Measurements from ENCODE around the gene CNTNAP2.
"Not testable (repeated sequence)": the region's sequence is repeated elsewhere in the genome, so short reads cannot be mapped to it uniquely, and the experiment has no call there.

CNTNAP2 gene

DNA sequence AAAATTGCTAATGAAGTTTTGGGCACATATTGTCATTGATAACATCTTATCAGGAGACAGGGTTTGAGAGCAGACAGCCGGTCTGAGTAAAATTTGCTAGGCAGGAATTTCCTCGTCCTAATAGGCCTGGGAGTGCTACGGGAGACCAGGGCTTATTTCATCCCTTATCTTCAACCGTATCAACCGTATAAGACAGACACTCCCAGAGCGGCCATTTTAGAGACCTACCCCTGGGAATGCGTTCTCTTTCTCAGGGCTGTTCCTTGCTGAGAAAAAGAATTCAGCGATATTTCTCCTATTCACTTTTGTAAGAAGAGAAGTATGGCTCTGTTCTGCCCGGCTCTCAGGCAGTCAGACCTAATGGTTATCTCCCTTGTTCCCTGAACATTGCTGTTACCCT lies 74.8 kb downstream of the CNTNAP2 start:
- not testable (repeated sequence) for H3K23ac ChIP-seq (ENCODE audit: low read length); H3K36me3 ChIP-seq (ENCODE audit: control insufficient read depth in 1 of 2, insufficient read depth in 2 of 2, low read length in 2 of 2); H3K79me2 ChIP-seq (ENCODE audit: control insufficient read depth, insufficient read depth, low read length, poor library complexity); H3K4me3 ChIP-seq (ENCODE audit: low read depth, low read length); H3K9me3 ChIP-seq (ENCODE audit: insufficient read depth, low read depth, low read length); H4K8ac ChIP-seq (ENCODE audit: low read depth, low read length); H4K12ac ChIP-seq (ENCODE audit: low read depth, low read length); H3K4me2 ChIP-seq (ENCODE audit: low read length); H2AK5ac ChIP-seq (ENCODE audit: low read length); DNase-seq; H4K91ac ChIP-seq (ENCODE audit: low read depth, low read length); H3K27me3 ChIP-seq (ENCODE audit: insufficient read depth, low read length); H3K4ac ChIP-seq (ENCODE audit: low read depth, low read length); H2AFZ ChIP-seq (ENCODE audit: insufficient read depth, low read length, poor library complexity); H2BK120ac ChIP-seq (ENCODE audit: insufficient read depth, low read length, poor library complexity); H3K18ac ChIP-seq (ENCODE audit: low read length); H3K9ac ChIP-seq (ENCODE audit: low read length); H3K27ac ChIP-seq (ENCODE audit: low read depth, low read length); H2BK5ac ChIP-seq (ENCODE audit: low read depth, low read length, poor library complexity); H3K4me1 ChIP-seq (ENCODE audit: control insufficient read depth in 1 of 2, insufficient read depth in 2 of 2, low read length in 2 of 2); H3K14ac ChIP-seq (ENCODE audit: low read length); H2BK12ac ChIP-seq (ENCODE audit: low read length); H3K79me1 ChIP-seq (ENCODE audit: low read length)
- no CpG with 5 or more reads among the region's 9 CpGs for WGBS (ENCODE audit: extremely low coverage, insufficient coverage, insufficient read length)

DNA sequence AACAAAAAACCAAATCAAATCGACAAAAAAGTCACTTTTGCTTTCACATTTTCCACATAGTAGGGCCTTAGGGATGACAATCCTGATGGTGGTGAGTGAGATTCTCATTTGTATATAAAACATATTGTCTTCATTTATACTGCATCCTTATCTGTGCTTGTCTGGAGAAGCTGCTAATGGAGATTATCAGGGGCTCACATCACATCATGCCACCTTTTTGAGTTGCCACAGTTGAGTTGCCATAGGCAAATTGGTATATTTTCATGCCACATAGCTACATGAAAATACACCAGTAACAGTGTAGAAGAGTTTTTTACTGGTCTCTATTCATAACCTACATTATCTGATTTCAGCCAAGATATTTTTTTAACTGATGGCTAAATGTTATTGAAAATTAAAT lies 85.3 kb downstream of the CNTNAP2 start:
- no peak overlapping the region for H4K12ac ChIP-seq (ENCODE audit: low read depth, low read length)
- no peak overlapping the region for H3K4me3 ChIP-seq (ENCODE audit: low read depth, low read length)
- WGBS (ENCODE audit: extremely low coverage, insufficient coverage, insufficient read length) = no CpG with 5 or more reads among the region's 1 CpG
- H3K9me3 ChIP-seq (ENCODE audit: insufficient read depth, low read depth, low read length) = no peaks in the 10 kb centered on the region
- H3K27me3 ChIP-seq (ENCODE audit: insufficient read depth, low read length) = no peaks in the 10 kb centered on the region
- no peak for DNase-seq
- H3K18ac ChIP-seq (ENCODE audit: low read length) = no peak overlapping the region
- no peak overlapping the region for H2BK120ac ChIP-seq (ENCODE audit: insufficient read depth, low read length, poor library complexity)
- H3K36me3 ChIP-seq (ENCODE audit: control insufficient read depth in 1 of 2, insufficient read depth in 2 of 2, low read length in 2 of 2) = no peaks in the 10 kb centered on the region
- no peak overlapping the region for H2BK12ac ChIP-seq (ENCODE audit: low read length)
- H3K79me1 ChIP-seq (ENCODE audit: low read length) = no peaks in the 10 kb centered on the region
- H2BK5ac ChIP-seq (ENCODE audit: low read depth, low read length, poor library complexity) = no peak overlapping the region
- H3K4me2 ChIP-seq (ENCODE audit: low read length) = no peak overlapping the region
- no peaks in the 10 kb centered on the region for H3K79me2 ChIP-seq (ENCODE audit: control insufficient read depth, insufficient read depth, low read length, poor library complexity)
- no peak overlapping the region for H3K4ac ChIP-seq (ENCODE audit: low read depth, low read length)
- H4K91ac ChIP-seq (ENCODE audit: low read depth, low read length) = no peak overlapping the region
- no peak overlapping the region for H3K27ac ChIP-seq (ENCODE audit: low read depth, low read length)
- no peak overlapping the region for H4K8ac ChIP-seq (ENCODE audit: low read depth, low read length)
- no peak overlapping the region for H3K14ac ChIP-seq (ENCODE audit: low read length)
- H2AFZ ChIP-seq (ENCODE audit: insufficient read depth, low read length, poor library complexity) = no peak overlapping the region
- no peak overlapping the region for H3K23ac ChIP-seq (ENCODE audit: low read length)
- no peaks in the 10 kb centered on the region for H3K4me1 ChIP-seq (ENCODE audit: control insufficient read depth in 1 of 2, insufficient read depth in 2 of 2, low read length in 2 of 2)
- H2AK5ac ChIP-seq (ENCODE audit: low read length) = no peak overlapping the region
- no peak overlapping the region for H3K9ac ChIP-seq (ENCODE audit: low read length)

DNA sequence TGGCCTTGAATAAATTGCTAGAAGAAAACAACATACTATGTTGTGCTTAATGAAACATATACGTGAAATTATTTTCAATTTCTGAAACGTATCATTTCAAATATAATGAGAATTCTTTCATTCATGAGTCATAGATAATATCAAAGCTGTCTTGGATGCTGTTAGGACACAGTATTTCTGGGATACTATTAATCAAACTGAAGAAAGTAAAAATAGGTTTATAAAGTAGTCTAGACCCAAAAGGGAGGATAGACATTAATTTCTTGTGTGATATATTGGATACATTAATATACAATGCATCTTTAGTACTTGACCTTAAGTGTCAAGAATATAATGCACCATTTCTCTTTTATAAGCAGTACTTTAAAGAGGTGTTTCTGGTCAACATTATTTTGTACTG lies 89.7 kb downstream of the CNTNAP2 start:
- H3K4me2 ChIP-seq (ENCODE audit: low read length) = no peak overlapping the region
- WGBS (ENCODE audit: extremely low coverage, insufficient coverage, insufficient read length) = no CpG with 5 or more reads among the region's 2 CpGs

DNA sequence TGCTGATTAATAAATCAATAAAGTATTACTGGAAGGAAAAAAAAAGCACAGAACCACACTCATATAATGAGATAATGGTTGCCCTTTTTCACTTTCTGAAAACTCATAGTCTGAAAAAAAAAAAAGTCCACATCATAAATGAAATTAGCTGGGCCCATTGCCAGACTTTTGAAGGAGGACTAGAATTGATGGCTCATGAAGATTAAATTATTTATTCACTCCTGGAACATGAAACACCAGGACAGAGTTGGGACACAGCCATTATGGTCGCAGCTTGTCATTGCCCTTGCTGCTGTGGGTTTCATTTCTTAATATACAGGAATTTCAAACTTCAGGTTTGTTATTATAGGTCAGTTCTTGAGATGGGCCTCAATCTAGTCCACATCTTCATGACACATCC lies 91.9 kb downstream of the CNTNAP2 start:
- no peaks in the 10 kb centered on the region for H3K27me3 ChIP-seq (ENCODE audit: insufficient read depth, low read length)
- H2AK5ac ChIP-seq (ENCODE audit: low read length) = no peak overlapping the region
- H4K91ac ChIP-seq (ENCODE audit: low read depth, low read length) = no peak overlapping the region
- H3K9ac ChIP-seq (ENCODE audit: low read length) = no peak overlapping the region
- H3K79me2 ChIP-seq (ENCODE audit: control insufficient read depth, insufficient read depth, low read length, poor library complexity) = no peaks in the 10 kb centered on the region
- H3K4me2 ChIP-seq (ENCODE audit: low read length) = no peak overlapping the region
- no peak overlapping the region for H3K14ac ChIP-seq (ENCODE audit: low read length)
- no peak overlapping the region for H2BK12ac ChIP-seq (ENCODE audit: low read length)
- H3K4ac ChIP-seq (ENCODE audit: low read depth, low read length) = no peak overlapping the region
- no peak overlapping the region for H3K4me3 ChIP-seq (ENCODE audit: low read depth, low read length)
- H4K8ac ChIP-seq (ENCODE audit: low read depth, low read length) = no peak overlapping the region
- no peaks in the 10 kb centered on the region for H3K4me1 ChIP-seq (ENCODE audit: control insufficient read depth in 1 of 2, insufficient read depth in 2 of 2, low read length in 2 of 2)
- H3K23ac ChIP-seq (ENCODE audit: low read length) = no peak overlapping the region
- no peak for DNase-seq
- WGBS (ENCODE audit: extremely low coverage, insufficient coverage, insufficient read length) = no CpG with 5 or more reads among the region's 1 CpG
- H3K18ac ChIP-seq (ENCODE audit: low read length) = no peak overlapping the region
- no peak overlapping the region for H2BK5ac ChIP-seq (ENCODE audit: low read depth, low read length, poor library complexity)
- no peak overlapping the region for H2AFZ ChIP-seq (ENCODE audit: insufficient read depth, low read length, poor library complexity)
- no peaks in the 10 kb centered on the region for H3K9me3 ChIP-seq (ENCODE audit: insufficient read depth, low read depth, low read length)
- no peaks in the 10 kb centered on the region for H3K36me3 ChIP-seq (ENCODE audit: control insufficient read depth in 1 of 2, insufficient read depth in 2 of 2, low read length in 2 of 2)
- no peak overlapping the region for H3K27ac ChIP-seq (ENCODE audit: low read depth, low read length)
- no peak overlapping the region for H4K12ac ChIP-seq (ENCODE audit: low read depth, low read length)
- no peaks in the 10 kb centered on the region for H3K79me1 ChIP-seq (ENCODE audit: low read length)
- H2BK120ac ChIP-seq (ENCODE audit: insufficient read depth, low read length, poor library complexity) = no peak overlapping the region

More for the DNA sequence above, 89.7 kb downstream of the CNTNAP2 start:
- Histone ChIP-seq H3K18ac (ENCODE audit: low read length) (no peak overlapping the region), H2AK5ac (ENCODE audit: low read length) (no peak overlapping the region), H3K27ac (ENCODE audit: low read depth, low read length) (no peak overlapping the region), H3K36me3 (ENCODE audit: control insufficient read depth in 1 of 2, insufficient read depth in 2 of 2, low read length in 2 of 2) (no peaks in the 10 kb centered on the region), H3K4me1 (ENCODE audit: control insufficient read depth in 1 of 2, insufficient read depth in 2 of 2, low read length in 2 of 2) (no peaks in the 10 kb centered on the region), H3K27me3 (ENCODE audit: insufficient read depth, low read length) (no peaks in the 10 kb centered on the region), H2AFZ (ENCODE audit: insufficient read depth, low read length, poor library complexity) (no peak overlapping the region), H2BK120ac (ENCODE audit: insufficient read depth, low read length, poor library complexity) (no peak overlapping the region), H3K4me3 (ENCODE audit: low read depth, low read length) (no peak overlapping the region), H2BK5ac (ENCODE audit: low read depth, low read length, poor library complexity) (no peak overlapping the region), H4K12ac (ENCODE audit: low read depth, low read length) (no peak overlapping the region), H3K14ac (ENCODE audit: low read length) (no peak overlapping the region), H3K79me1 (ENCODE audit: low read length) (no peaks in the 10 kb centered on the region), H4K91ac (ENCODE audit: low read depth, low read length) (no peak overlapping the region), H3K9ac (ENCODE audit: low read length) (no peak overlapping the region), H3K9me3 (ENCODE audit: insufficient read depth, low read depth, low read length) (no peaks in the 10 kb centered on the region), H3K4ac (ENCODE audit: low read depth, low read length) (no peak overlapping the region), H4K8ac (ENCODE audit: low read depth, low read length) (no peak overlapping the region), H3K23ac (ENCODE audit: low read length) (no peak overlapping the region), H2BK12ac (ENCODE audit: low read length) (no peak overlapping the region), H3K79me2 (ENCODE audit: control insufficient read depth, insufficient read depth, low read length, poor library complexity) (no peaks in the 10 kb centered on the region)
- DNase-seq = no peak
